Endothelial cell of umbilical vein (primary cell): ENCODE data around the gene MEAK7. TPM values are rescaled to one million over a fixed set of nuclear protein-coding genes. Genes with fewer than 3 reads are reported as not detected.

Source experiments
- BruUV-seq: library from RNA; stranded (reverse); fragments of 400-500 nt; replicated peaks from 2 replicates; lab custom pipeline; 2021; lab: Mats Ljungman, UMichigan
- CTCF ChIA-PET: fragments of 300-600, 350-600 bp; sonication (Branson Sonifier 250); formaldehyde crosslinking; loops from one replicate; lab custom pipeline; 2021; ENCODE audit warnings: antibody characterized with exemption, inconsistent platforms; lab: Charles Lee
- POLR2A ChIA-PET: fragments of 300-600, 350-600 bp; sonication (Branson Sonifier 250); formaldehyde crosslinking; loops from one replicate; lab custom pipeline; 2021; ENCODE audit warnings: antibody characterized with exemption, inconsistent platforms; lab: Charles Lee
- DNase-seq: peaks from one replicate; pipeline ENCODE4 v3.0.0-alpha.2; 2011; ENCODE audit warnings: low read depth, low spot score
- FAIRE-seq: peaks from 2 replicates; lab custom pipeline; 2011; peaks lifted over from hg19 to GRCh38; lab: Jason Lieb, UNC
- H2AFZ ChIP-seq: 2 replicates; pipeline ENCODE4 v1.6.0; 2012; ENCODE audit warnings: low read depth, low read length, control low read depth, inconsistent platforms
- H3K27ac ChIP-seq: 2 replicates; pipeline ENCODE4 v1.5.1; 2011; ENCODE audit warnings: low read depth, mild to moderate bottlenecking, control low read depth, low read length, moderate library complexity; ENCODE audit not compliant: insufficient read depth
- H3K27me3 ChIP-seq, 2 experiments: 2 replicates each; pipeline versions ENCODE4 v1.6.0 to v1.6.1; 2011; ENCODE audit warnings: low read length in 2 of 2, mixed read lengths in 1 of 2; ENCODE audit not compliant: control insufficient read depth in 2 of 2, insufficient read depth in 2 of 2
- H3K36me3 ChIP-seq, 2 experiments: 2 replicates in 1 of 2; 3 replicates in 1 of 2; pipeline ENCODE4 v1.5.1; 2011; ENCODE audit warnings: low read length in 2 of 2, mild to moderate bottlenecking in 1 of 2, moderate library complexity in 1 of 2; ENCODE audit not compliant: control insufficient read depth in 2 of 2, insufficient read depth in 2 of 2; ENCODE audit errors: extremely low read depth in 1 of 2
- H3K4me1 ChIP-seq: 3 replicates; pipeline ENCODE4 v1.5.1; 2011; ENCODE audit warnings: mild to moderate bottlenecking, low read length; ENCODE audit not compliant: control insufficient read depth, insufficient read depth; ENCODE audit errors: extremely low read depth
- H3K4me2 ChIP-seq: 2 replicates; pipeline ENCODE4 v1.6.1; 2011; ENCODE audit warnings: low read length, control low read depth, mixed read lengths; ENCODE audit not compliant: insufficient read depth
- H3K4me3 ChIP-seq, 3 experiments: fragments of 200-600 bp in 1 of 3; sonication (generic), shearing (Covaris generic) in 1 of 3; replicated peaks in 1 of 3; 2 replicates each; pipeline ENCODE4 v1.5.1; 2011 to 2016; ENCODE audit warnings: control low read depth in 3 of 3, low read length in 3 of 3, mild to moderate bottlenecking in 2 of 3, inconsistent platforms in 1 of 3, low read depth in 1 of 3, moderate library complexity in 1 of 3; ENCODE audit not compliant: insufficient read depth in 1 of 3
- H3K79me2 ChIP-seq: 2 replicates; pipeline ENCODE4 v1.6.0; 2012; ENCODE audit warnings: low read length, inconsistent platforms; ENCODE audit not compliant: control insufficient read depth, insufficient read depth
- H3K9ac ChIP-seq: replicated peaks from 2 replicates; pipeline ENCODE3; 2011; ENCODE audit warnings: low read length, control low read depth; ENCODE audit not compliant: insufficient read depth; ENCODE audit errors: extremely low read depth
- H3K9me1 ChIP-seq: replicated peaks from 3 replicates; pipeline ENCODE4 v1.6.0; 2011; ENCODE audit warnings: mild to moderate bottlenecking, low read length; ENCODE audit not compliant: control insufficient read depth, insufficient read depth; ENCODE audit errors: extremely low read depth
- H3K9me3 ChIP-seq: replicated peaks from 2 replicates; pipeline ENCODE4 v1.5.1; 2012; ENCODE audit warnings: low read length, inconsistent platforms; ENCODE audit not compliant: control insufficient read depth, insufficient read depth
- H4K20me1 ChIP-seq: replicated peaks from 2 replicates; pipeline ENCODE3; 2011; ENCODE audit warnings: mild to moderate bottlenecking, low read length; ENCODE audit not compliant: control insufficient read depth, insufficient read depth; ENCODE audit errors: extremely low read depth
- EZH2 ChIP-seq: IDR thresholded peaks from 2 replicates; pipeline ENCODE4 v1.6.1; 2012; ENCODE audit warnings: borderline replicate concordance, low read depth, mild to moderate bottlenecking, moderate library complexity, low read length, inconsistent platforms; ENCODE audit not compliant: severe bottlenecking
- FOS ChIP-seq: IDR thresholded peaks from 2 replicates; pipeline ENCODE4 v1.6.1; 2011; ENCODE audit warnings: mild to moderate bottlenecking, low read length, moderate library complexity, borderline replicate concordance; ENCODE audit not compliant: insufficient read depth
- GATA2 ChIP-seq: IDR thresholded peaks from 2 replicates; pipeline ENCODE4 v1.7.0; 2011; ENCODE audit warnings: low read depth, mild to moderate bottlenecking, moderate library complexity, mixed read lengths, low read length; ENCODE audit not compliant: insufficient read length, insufficient read depth
- MYC ChIP-seq: IDR thresholded peaks from one replicate; pipeline ENCODE4 v1.6.1; 2011; ENCODE audit warnings: mild to moderate bottlenecking, low read depth, low read length
- POLR2A ChIP-seq: IDR thresholded peaks from 2 replicates; pipeline ENCODE4 v1.6.1; 2012; ENCODE audit warnings: low read depth, mild to moderate bottlenecking, control low read depth, low read length
- POLR2AphosphoS5 ChIP-seq: IDR thresholded peaks from 2 replicates; pipeline ENCODE4 v1.6.1; 2012; ENCODE audit warnings: low read depth, mild to moderate bottlenecking, control low read depth, low read length, moderate library complexity; ENCODE audit not compliant: insufficient read depth
- dilution Hi-C: fragments of 300-500 bp; cut with MboI; formaldehyde crosslinking; loops from one replicate; pipeline ENCODE4 v1.15.0; 2019; ENCODE audit warnings: low sequenced_read_pairs; ENCODE audit not compliant: extremely low pct_ligation_motif_present
- intact Hi-C: fragments of 100-400 bp; cut with micrococcal nuclease; formaldehyde crosslinking; loops from one replicate; pipeline ENCODE4 v1.10.0; 2022
- polyA plus RNA-seq, 4 experiments: library from polyadenylated mRNA; depleted of rRNA in 3 of 4; stranded (reverse) in 3 of 4; unstranded in 1 of 4; fragments of >200 nt; gene quantifications; 2 replicates each; pipeline versions ENCODE4 v1.2.1 to v1.2.3, GENCODE V29; 2011 to 2012; ENCODE audit warnings: missing spikeins in 1 of 4
- total RNA-seq: library from RNA; stranded (reverse); gene quantifications from 2 replicates; pipeline ENCODE4 v1.2.3, GENCODE V29; 2021
- TF ChIP-seq, protein P1 (sequence below): IDR thresholded peaks from 2 replicates; pipeline ENCODE4 v1.6.1; 2011; ENCODE audit not compliant: insufficient read depth, insufficient read length
- TF ChIP-seq, protein P2 (sequence below), 2 donors: IDR thresholded peaks; 1 replicate in 1 of 2; 2 replicates in 1 of 2; pipeline ENCODE4 v1.5.1; 2011; ENCODE audit warnings: low read length in 2 of 2, mild to moderate bottlenecking in 2 of 2, moderate library complexity in 2 of 2, control low read depth in 1 of 2, inconsistent platforms in 1 of 2, low read depth in 1 of 2; ENCODE audit not compliant: insufficient read depth in 1 of 2; ENCODE audit errors: extremely low read depth in 1 of 2

MEAK7 gene
- total and polyA plus RNA-seq, 2 donors (not counting 3 experiments of a cell fraction or from before 2014, with no cell fraction given): 16.2 to 22.7 TPM

DNA sequence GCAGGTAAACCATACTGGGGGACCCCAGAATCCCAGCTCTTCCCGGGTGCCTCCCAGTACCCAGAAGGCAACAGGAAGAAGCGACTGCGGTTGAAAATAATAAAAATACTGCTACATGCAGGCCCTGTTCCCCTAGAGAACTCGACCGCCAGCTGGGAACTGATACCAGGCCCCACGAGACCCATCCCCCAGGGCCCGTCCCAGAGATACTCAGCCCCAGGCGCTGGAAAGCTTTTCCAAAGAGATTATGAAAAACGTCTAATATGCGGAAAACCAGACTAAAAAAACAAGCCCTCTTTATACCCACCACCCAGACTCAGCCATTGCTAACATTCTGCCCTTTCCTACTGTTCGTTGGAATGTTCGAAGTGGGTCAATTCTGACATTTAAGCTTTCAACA lies 12.9 kb upstream of the MEAK7 start:
- no peak overlapping the region for H3K4me3 ChIP-seq
- H3K79me2 ChIP-seq: no peaks in the 10 kb centered on the region
- TF ChIP-seq POLR2AphosphoS5: no peak
- TF ChIP-seq, protein P1, sequence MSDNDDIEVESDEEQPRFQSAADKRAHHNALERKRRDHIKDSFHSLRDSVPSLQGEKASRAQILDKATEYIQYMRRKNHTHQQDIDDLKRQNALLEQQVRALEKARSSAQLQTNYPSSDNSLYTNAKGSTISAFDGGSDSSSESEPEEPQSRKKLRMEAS: no peak
- no peak for TF ChIP-seq MYC
- no peak for TF ChIP-seq FOS
- TF ChIP-seq, protein P2, sequence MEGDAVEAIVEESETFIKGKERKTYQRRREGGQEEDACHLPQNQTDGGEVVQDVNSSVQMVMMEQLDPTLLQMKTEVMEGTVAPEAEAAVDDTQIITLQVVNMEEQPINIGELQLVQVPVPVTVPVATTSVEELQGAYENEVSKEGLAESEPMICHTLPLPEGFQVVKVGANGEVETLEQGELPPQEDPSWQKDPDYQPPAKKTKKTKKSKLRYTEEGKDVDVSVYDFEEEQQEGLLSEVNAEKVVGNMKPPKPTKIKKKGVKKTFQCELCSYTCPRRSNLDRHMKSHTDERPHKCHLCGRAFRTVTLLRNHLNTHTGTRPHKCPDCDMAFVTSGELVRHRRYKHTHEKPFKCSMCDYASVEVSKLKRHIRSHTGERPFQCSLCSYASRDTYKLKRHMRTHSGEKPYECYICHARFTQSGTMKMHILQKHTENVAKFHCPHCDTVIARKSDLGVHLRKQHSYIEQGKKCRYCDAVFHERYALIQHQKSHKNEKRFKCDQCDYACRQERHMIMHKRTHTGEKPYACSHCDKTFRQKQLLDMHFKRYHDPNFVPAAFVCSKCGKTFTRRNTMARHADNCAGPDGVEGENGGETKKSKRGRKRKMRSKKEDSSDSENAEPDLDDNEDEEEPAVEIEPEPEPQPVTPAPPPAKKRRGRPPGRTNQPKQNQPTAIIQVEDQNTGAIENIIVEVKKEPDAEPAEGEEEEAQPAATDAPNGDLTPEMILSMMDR (IDR thresholded peaks at IDR 0.05; ENCODE audit: extremely low read depth in 1 of 2, insufficient read depth in 1 of 2, low read depth in 1 of 2, low read length in 2 of 2): no peak
- no peak for TF ChIP-seq GATA2
- no peak for TF ChIP-seq POLR2A
- no peak for TF ChIP-seq EZH2
- H3K36me3 ChIP-seq: no peaks in the 10 kb centered on the region
- FAIRE-seq (no peak), DNase-seq (no peak)
- H3K9me3 ChIP-seq: no peaks in the 10 kb centered on the region
- no peak overlapping the region for H3K4me2 ChIP-seq
- H3K9me1 ChIP-seq: no peaks in the 10 kb centered on the region
- no peaks in the 10 kb centered on the region for H3K27me3 ChIP-seq
- intact Hi-C loops: loop anchor here (10.0 kb wide), 1 partner anchor 437 kb away; no protein-coding TSS in a partner anchor
- no peak overlapping the region for H2AFZ ChIP-seq
- no peak overlapping the region for H3K9ac ChIP-seq
- POLR2A ChIA-PET: interaction anchor here (0.6 kb wide), 1 partner anchor 83 kb away, joined by 3 read pairs; no protein-coding TSS in a partner anchor
- H3K4me1 ChIP-seq: no peaks in the 10 kb centered on the region
- no peak overlapping the region for H3K27ac ChIP-seq
- dilution Hi-C loops: loop anchor here (25.0 kb wide), 1 partner anchor 95 kb away; the partner anchor contains the start of gene COTL1
- no peaks in the 10 kb centered on the region for H4K20me1 ChIP-seq
- CTCF ChIA-PET: interaction anchor here (1.5 to 14.0 kb wide), 2 partner anchors 11 to 15 kb away, joined by 6 to 73 read pairs; partner anchors contain the start of gene MEAK7
- no TSS peak for BruUV-seq
